HepG2 (cell line): Measurements from ENCODE around the gene ZNF526. TPM values are rescaled to one million over a fixed set of nuclear protein-coding genes. Genes with fewer than 3 reads are reported as not detected.
A peak's percentile ranks its signal among the peaks of the same experiment; 100 is the strongest.

Experiments
- ARNTL ChIP-seq: sonication (generic); formaldehyde crosslinking; IDR thresholded peaks from 2 replicates; pipeline ENCODE4 v1.4.0; 2020; ENCODE audit warnings: mild to moderate bottlenecking, missing genetic modification reagents
- CBX1 ChIP-seq: IDR thresholded peaks from one replicate; pipeline ENCODE4 v1.6.1; 2016; ENCODE audit warnings: antibody characterized with exemption, low read depth
- CCDC6 ChIP-seq: sonication (generic); formaldehyde crosslinking; IDR thresholded peaks from 2 replicates; pipeline ENCODE4 v1.8.1; 2022; ENCODE audit warnings: mild to moderate bottlenecking, missing genetic modification reagents, moderate library complexity
- CENPBD1 ChIP-seq: sonication (generic); formaldehyde crosslinking; IDR thresholded peaks from 2 replicates; pipeline ENCODE4 v1.8.0; 2022; ENCODE audit warnings: missing genetic modification reagents, low read depth, mild to moderate bottlenecking, borderline replicate concordance
- DNMT3B ChIP-seq: conservative IDR thresholded peaks from 2 replicates; pipeline ENCODE4 v1.6.1; 2016; ENCODE audit warnings: missing biosample characterization, control low read depth
- KDM3A ChIP-seq: IDR thresholded peaks from 2 replicates; pipeline ENCODE4 v1.6.1; 2018; ENCODE audit warnings: low read depth, missing compliant biosample characterization
- THAP9 ChIP-seq: sonication (generic); formaldehyde crosslinking; IDR thresholded peaks from 2 replicates; pipeline ENCODE4; 2020; ENCODE audit warnings: missing genetic modification reagents, mild to moderate bottlenecking, borderline replicate concordance
- U2AF2 ChIP-seq: fragments of 200-400 bp; formaldehyde crosslinking; IDR thresholded peaks from 2 replicates; pipeline ENCODE4 v1.6.1; 2017; ENCODE audit warnings: low read depth, mild to moderate bottlenecking, low read length
- XRCC5 ChIP-seq: fragments of 200-400 bp; formaldehyde crosslinking; optimal IDR thresholded peaks from 2 replicates; pipeline ENCODE3; 2017; ENCODE audit warnings: mild to moderate bottlenecking, low read length
- ZC3H13 ChIP-seq: sonication (generic); formaldehyde crosslinking; IDR thresholded peaks from 2 replicates; pipeline ENCODE4 v1.8.1; 2023; ENCODE audit warnings: mild to moderate bottlenecking, missing genetic modification reagents, moderate library complexity
- ZC3H4 ChIP-seq: sonication (generic); formaldehyde crosslinking; IDR thresholded peaks from 2 replicates; pipeline ENCODE4 v1.4.0; 2020; ENCODE audit warnings: missing genetic modification reagents, borderline replicate concordance
- ZFP82 ChIP-seq: sonication (generic); formaldehyde crosslinking; IDR thresholded peaks from 2 replicates; pipeline ENCODE4 v1.5.1; 2020; ENCODE audit warnings: mild to moderate bottlenecking, missing genetic modification reagents, borderline replicate concordance
- ZNF768 ChIP-seq: sonication (generic); formaldehyde crosslinking; IDR thresholded peaks from 2 replicates; pipeline ENCODE4 v1.4.0; 2020; ENCODE audit warnings: missing genetic modification reagents
- ZNF883 ChIP-seq: sonication (generic); formaldehyde crosslinking; IDR thresholded peaks from 2 replicates; pipeline ENCODE4 v1.5.1; 2020; ENCODE audit warnings: mild to moderate bottlenecking, missing genetic modification reagents; ENCODE audit errors: not compliant biosample characterization
- polyA plus RNA-seq, 8 experiments: library from polyadenylated mRNA; depleted of rRNA in 3 of 8; stranded (reverse) in 7 of 8; unstranded in 1 of 8; fragments of >200 nt; fragmentation: Illumina TruSeq in 4 of 8; extraction: Trizol in 4 of 8; gene quantifications; 2 replicates each; pipeline versions ENCODE4 v1.2.1 to v1.2.3, GENCODE V29; 2011 to 2016; ENCODE audit warnings: low read depth in 4 of 8, missing spikeins in 1 of 8, mixed read lengths in 1 of 8; ENCODE audit not compliant: insufficient read depth in 1 of 8
- total RNA-seq, 5 experiments: library from RNA; depleted of rRNA; stranded (reverse); fragments of >200 nt; fragmentation: Illumina TruSeq; extraction: Trizol; gene quantifications; 2 replicates each; pipeline ENCODE4 v1.2.3, GENCODE V29; 2016; ENCODE audit warnings: low read depth in 1 of 5
- TF ChIP-seq, protein P1 (sequence below): sonication (generic); formaldehyde crosslinking; IDR thresholded peaks from 2 replicates; pipeline ENCODE4 v1.4.0; 2020; ENCODE audit warnings: missing genetic modification reagents, borderline replicate concordance

ZNF526 gene
- total and polyA plus RNA-seq, 2 of the 13 experiments (the other 11 are each of a cell fraction or from before 2014, with no cell fraction given), result 3.3 to 8.4 TPM

DNA sequence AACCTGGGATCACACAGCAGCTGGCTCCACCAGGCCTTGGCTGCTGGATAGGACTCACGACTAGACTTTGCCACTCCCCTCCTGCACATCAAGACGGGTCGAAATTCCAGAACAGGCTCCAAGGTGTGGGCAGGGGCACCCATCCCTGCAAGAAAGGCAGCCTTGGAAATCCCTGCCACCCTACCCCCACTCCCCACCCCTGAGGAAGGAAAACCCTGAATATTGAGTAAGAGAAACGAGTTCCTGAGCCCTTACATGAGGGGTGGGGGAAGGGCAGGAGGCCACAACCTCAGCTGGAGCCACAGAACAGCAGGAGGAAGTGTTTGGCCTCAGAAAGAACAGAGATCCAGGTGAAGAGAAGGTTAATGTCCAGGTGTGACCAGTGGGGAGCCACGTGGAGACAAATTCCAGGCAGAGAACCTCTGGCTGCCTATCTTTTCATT, 22.7 kb upstream of the ZNF526 start (continued):
- TF ChIP-seq ZNF883 (no peak), ZC3H13 (CRISPR knock-in tag) (0 out of 2 replicates have a peak, but pooled peaks have one; percentile 22), XRCC5 (no peak), KDM3A (CRISPR knock-in tag) (no peak), U2AF2 (no peak), THAP9 (CRISPR knock-in tag) (no peak), ZFP82 (CRISPR knock-in tag) (no peak), CCDC6 (CRISPR knock-in tag) (no peak), ARNTL (CRISPR knock-in tag) (no peak), CENPBD1 (CRISPR knock-in tag) (no peak), ZNF768 (peak; percentile 59; the same call in 1 of the 2 replicates), ZC3H4 (CRISPR knock-in tag) (no peak), CBX1 (no peak), DNMT3B (CRISPR knock-in tag) (no peak)
- TF ChIP-seq, protein P1, sequence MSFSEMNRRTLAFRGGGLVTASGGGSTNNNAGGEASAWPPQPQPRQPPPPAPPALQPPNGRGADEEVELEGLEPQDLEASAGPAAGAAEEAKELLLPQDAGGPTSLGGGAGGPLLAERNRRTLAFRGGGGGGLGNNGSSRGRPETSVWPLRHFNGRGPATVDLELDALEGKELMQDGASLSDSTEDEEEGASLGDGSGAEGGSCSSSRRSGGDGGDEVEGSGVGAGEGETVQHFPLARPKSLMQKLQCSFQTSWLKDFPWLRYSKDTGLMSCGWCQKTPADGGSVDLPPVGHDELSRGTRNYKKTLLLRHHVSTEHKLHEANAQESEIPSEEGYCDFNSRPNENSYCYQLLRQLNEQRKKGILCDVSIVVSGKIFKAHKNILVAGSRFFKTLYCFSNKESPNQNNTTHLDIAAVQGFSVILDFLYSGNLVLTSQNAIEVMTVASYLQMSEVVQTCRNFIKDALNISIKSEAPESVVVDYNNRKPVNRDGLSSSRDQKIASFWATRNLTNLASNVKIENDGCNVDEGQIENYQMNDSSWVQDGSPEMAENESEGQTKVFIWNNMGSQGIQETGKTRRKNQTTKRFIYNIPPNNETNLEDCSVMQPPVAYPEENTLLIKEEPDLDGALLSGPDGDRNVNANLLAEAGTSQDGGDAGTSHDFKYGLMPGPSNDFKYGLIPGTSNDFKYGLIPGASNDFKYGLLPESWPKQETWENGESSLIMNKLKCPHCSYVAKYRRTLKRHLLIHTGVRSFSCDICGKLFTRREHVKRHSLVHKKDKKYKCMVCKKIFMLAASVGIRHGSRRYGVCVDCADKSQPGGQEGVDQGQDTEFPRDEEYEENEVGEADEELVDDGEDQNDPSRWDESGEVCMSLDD, result no peak
